PFSK-1 (cell line): ENCODE data around the gene TMEM82.

Experiments used
- POLR2AphosphoS5 ChIP-seq: IDR thresholded peaks from 2 replicates; pipeline ENCODE4 v1.6.1; 2012; ENCODE audit warnings: low read depth, mild to moderate bottlenecking, control low read depth, low read length, moderate library complexity
- TF ChIP-seq, protein P1 (sequence below), 2 experiments: IDR thresholded peaks; 2 replicates each; pipeline versions ENCODE4 v1.6.1 to v1.8.0; 2011 to 2012; ENCODE audit warnings: low read depth in 2 of 2, low read length in 2 of 2, control low read depth in 1 of 2, inconsistent platforms in 1 of 2, mild to moderate bottlenecking in 1 of 2, moderate library complexity in 1 of 2; ENCODE audit not compliant: insufficient read depth in 1 of 2

DNA sequence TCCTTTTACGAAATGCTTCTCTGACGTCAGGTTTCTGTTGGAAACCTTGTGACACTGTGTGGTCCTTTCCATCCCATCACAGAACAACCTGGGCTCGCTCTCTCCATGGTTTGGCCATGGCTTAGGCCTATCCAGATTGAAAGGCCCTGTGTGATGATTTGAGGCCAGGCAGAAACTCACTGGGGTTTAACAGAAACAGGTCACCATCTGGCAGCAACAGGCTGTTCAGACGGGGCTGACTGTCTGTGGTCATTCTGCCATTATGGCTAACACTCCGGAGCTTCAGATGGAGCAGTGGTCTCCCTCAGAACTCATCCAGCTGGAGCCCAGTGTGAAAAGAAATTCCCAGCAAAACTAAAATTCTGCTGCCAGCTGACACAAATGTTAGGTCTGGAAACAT is 48.9 kb upstream of the TMEM82 start:
- TF ChIP-seq, protein P1, sequence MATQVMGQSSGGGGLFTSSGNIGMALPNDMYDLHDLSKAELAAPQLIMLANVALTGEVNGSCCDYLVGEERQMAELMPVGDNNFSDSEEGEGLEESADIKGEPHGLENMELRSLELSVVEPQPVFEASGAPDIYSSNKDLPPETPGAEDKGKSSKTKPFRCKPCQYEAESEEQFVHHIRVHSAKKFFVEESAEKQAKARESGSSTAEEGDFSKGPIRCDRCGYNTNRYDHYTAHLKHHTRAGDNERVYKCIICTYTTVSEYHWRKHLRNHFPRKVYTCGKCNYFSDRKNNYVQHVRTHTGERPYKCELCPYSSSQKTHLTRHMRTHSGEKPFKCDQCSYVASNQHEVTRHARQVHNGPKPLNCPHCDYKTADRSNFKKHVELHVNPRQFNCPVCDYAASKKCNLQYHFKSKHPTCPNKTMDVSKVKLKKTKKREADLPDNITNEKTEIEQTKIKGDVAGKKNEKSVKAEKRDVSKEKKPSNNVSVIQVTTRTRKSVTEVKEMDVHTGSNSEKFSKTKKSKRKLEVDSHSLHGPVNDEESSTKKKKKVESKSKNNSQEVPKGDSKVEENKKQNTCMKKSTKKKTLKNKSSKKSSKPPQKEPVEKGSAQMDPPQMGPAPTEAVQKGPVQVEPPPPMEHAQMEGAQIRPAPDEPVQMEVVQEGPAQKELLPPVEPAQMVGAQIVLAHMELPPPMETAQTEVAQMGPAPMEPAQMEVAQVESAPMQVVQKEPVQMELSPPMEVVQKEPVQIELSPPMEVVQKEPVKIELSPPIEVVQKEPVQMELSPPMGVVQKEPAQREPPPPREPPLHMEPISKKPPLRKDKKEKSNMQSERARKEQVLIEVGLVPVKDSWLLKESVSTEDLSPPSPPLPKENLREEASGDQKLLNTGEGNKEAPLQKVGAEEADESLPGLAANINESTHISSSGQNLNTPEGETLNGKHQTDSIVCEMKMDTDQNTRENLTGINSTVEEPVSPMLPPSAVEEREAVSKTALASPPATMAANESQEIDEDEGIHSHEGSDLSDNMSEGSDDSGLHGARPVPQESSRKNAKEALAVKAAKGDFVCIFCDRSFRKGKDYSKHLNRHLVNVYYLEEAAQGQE (IDR thresholded peaks at IDR 0.05; ENCODE audit: insufficient read depth in 1 of 2, low read depth in 2 of 2, low read length in 2 of 2) = no peak
- no peak for TF ChIP-seq POLR2AphosphoS5
